Measurements from ENCODE around the gene ZNF609.

GRCh38 chr15:64452988-64453688 lies 7.2 kb upstream of the ZNF609 start:
- TF ChIP-seq ARNTL (CRISPR knock-in tag; IDR thresholded peaks at IDR 0.05; ENCODE audit: borderline replicate concordance, low read depth) (no peak), GLIS3 (CRISPR knock-in tag; IDR thresholded peaks at IDR 0.05) (no peak)

Data from SK-N-SH treated with all-trans-retinoic acid at 6 μM for 48 hours (cell line).